WERI-Rb-1 (cell line): ENCODE data around the gene RIN2.
A peak's percentile ranks its signal among the peaks of the same experiment; 100 is the strongest.

Source experiments
- DNase-seq: peaks from one replicate; pipeline ENCODE4 v3.0.0-alpha.2; 2020
- H3K27ac ChIP-seq: fragments of 250-450 bp; sonication (Bioruptor Pico); 2 replicates; pipeline ENCODE4 v1.5.1; 2020; ENCODE audit warnings: mild to moderate bottlenecking, moderate library complexity
- H3K27me3 ChIP-seq: fragments of 250-450 bp; sonication (Bioruptor Pico); 2 replicates; pipeline ENCODE4 v1.5.1; 2021; ENCODE audit warnings: mild to moderate bottlenecking, low read depth, moderate library complexity; ENCODE audit not compliant: insufficient read depth, severe bottlenecking
- H3K36me3 ChIP-seq: fragments of 250-450 bp; sonication (Bioruptor Pico); 2 replicates; pipeline ENCODE4 v1.5.1; 2020; ENCODE audit warnings: mild to moderate bottlenecking, moderate library complexity
- H3K4me3 ChIP-seq: 2 replicates; pipeline ENCODE4 v1.5.1; 2011; ENCODE audit warnings: low read depth, mild to moderate bottlenecking, control low read depth, low read length
- H3K9me3 ChIP-seq: fragments of 250-450 bp; sonication (Bioruptor Pico); 2 replicates; pipeline ENCODE4 v1.5.1; 2021; ENCODE audit warnings: mild to moderate bottlenecking, moderate library complexity; ENCODE audit not compliant: severe bottlenecking
- CTCF ChIP-seq: IDR thresholded peaks from 2 replicates; pipeline ENCODE4 v1.5.1; 2011; ENCODE audit warnings: low read depth, mild to moderate bottlenecking, control low read depth, inconsistent platforms, low read length

The RIN2 gene

GRCh38 chr20:19761841-19762240, 3.8 kb downstream of the RIN2 start:
- Histone ChIP-seq H3K27me3 (no peaks in the 10 kb centered on the region), H3K36me3 (no peaks in the 10 kb centered on the region), H3K27ac (no peak overlapping the region), H3K4me3 (no peak overlapping the region), H3K9me3 (no peaks in the 10 kb centered on the region)
- TF ChIP-seq CTCF, result no peak
- no peak for DNase-seq

- DNase-seq, result no peak
- Histone ChIP-seq H3K4me3 (no peak overlapping the region), H3K27me3 (no peaks in the 10 kb centered on the region), H3K9me3 (no peaks in the 10 kb centered on the region), H3K36me3 (no peaks in the 10 kb centered on the region), H3K27ac (no peak overlapping the region)
- TF ChIP-seq CTCF, result no peak
Measured at GRCh38 chr20:19764207-19764606, 6.1 kb downstream of the RIN2 start.

GRCh38 chr20:19765266-19765665, 7.2 kb downstream of the RIN2 start:
- no peak for TF ChIP-seq CTCF
- DNase-seq, result no peak
- H3K36me3 ChIP-seq, result no peaks in the 10 kb centered on the region
- no peaks in the 10 kb centered on the region for H3K9me3 ChIP-seq
- no peak overlapping the region for H3K4me3 ChIP-seq
- peak overlapping the region; percentile 56 for H3K27ac ChIP-seq
- no peaks in the 10 kb centered on the region for H3K27me3 ChIP-seq

GRCh38 chr20:19765913-19766312, 7.9 kb downstream of the RIN2 start:
- H3K27ac ChIP-seq, result peak overlapping the region; percentile 56
- TF ChIP-seq CTCF, result no peak

GRCh38 chr20:19767070-19767469, 9.0 kb downstream of the RIN2 start:
- TF ChIP-seq CTCF, result no peak
- Histone ChIP-seq H3K9me3 (no peaks in the 10 kb centered on the region), H3K27me3 (no peaks in the 10 kb centered on the region), H3K4me3 (no peak overlapping the region), H3K27ac (no peak overlapping the region; the same call in 1 of the 2 replicates), H3K36me3 (no peaks in the 10 kb centered on the region)
- no peak for DNase-seq

More at GRCh38 chr20:19765913-19766312, 7.9 kb downstream of the RIN2 start:
- Histone ChIP-seq H3K4me3 (no peak overlapping the region; the same call in 1 of the 2 replicates), H3K36me3 (no peaks in the 10 kb centered on the region), H3K9me3 (no peaks in the 10 kb centered on the region), H3K27me3 (no peaks in the 10 kb centered on the region)
- DNase-seq, result peak; percentile 83

GRCh38 chr20:19768325-19768842, 10.3 kb downstream of the RIN2 start:
- no peak overlapping the region for H3K4me3 ChIP-seq
- no peak for DNase-seq
- no peaks in the 10 kb centered on the region for H3K9me3 ChIP-seq
- no peaks in the 10 kb centered on the region for H3K36me3 ChIP-seq
- no peak overlapping the region for H3K27ac ChIP-seq
- H3K27me3 ChIP-seq, result no peaks in the 10 kb centered on the region
- TF ChIP-seq CTCF, result no peak
